Stimulated activated CD8-positive, alpha-beta memory T cell treated with anti-CD3 and anti-CD28 coated beads, Interleukin-4, amount 100 ng/mL, for 48 hours (primary cell): Measurements from ENCODE around the gene TDRD9.

Experiments
- DNase-seq: peaks from one replicate; pipeline ENCODE4 v3.0.0-alpha.2; 2020

Gene TDRD9

DNA sequence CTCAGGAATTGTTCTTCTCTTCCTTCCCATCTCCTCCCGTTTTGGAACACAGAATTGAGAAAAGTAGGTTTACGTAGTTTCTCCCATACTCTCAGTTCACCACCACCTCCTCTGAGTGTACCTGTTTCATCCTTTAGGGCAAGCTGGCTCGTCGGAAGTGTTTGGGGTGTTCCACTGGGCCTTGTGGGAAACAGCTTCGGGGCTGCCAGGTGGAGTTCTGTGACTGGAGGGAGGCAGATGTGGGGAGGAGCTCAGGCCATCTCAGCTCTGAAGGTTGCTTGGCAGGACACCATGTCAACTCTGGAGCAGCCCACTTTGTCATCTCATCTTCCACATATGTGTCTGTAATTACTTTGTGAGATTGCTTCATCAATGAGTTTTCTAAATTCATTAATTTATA is 67.6 kb downstream of the TDRD9 start:
- no peak for DNase-seq

- no peak for DNase-seq
Measured at GRCh38 chr14:103997391-103997790, 69.1 kb downstream of the TDRD9 start.

DNA sequence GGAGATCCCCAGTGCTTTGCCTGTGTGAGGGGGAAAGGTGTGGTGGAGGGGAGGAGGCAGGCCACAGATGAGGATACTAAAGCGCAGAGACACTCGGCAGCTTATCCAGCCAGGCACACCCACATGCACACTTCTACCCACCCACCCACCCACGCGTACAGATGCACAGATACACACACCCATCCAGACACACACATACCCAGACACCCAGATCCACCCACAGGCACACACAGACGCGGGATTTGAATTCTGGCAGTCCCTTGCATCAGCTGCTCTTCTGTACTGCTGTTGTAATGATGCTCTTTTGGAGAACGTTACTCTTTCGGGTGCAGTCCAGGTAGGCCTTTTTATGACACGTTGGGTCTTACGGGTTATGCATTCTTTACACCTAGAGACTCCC is 69.8 kb downstream of the TDRD9 start:
- DNase-seq = no peak

- no peak for DNase-seq
Measured at GRCh38 chr14:103999795-104000440, 71.7 kb downstream of the TDRD9 start.

GRCh38 chr14:104001003-104001402 is 72.7 kb downstream of the TDRD9 start:
- peak; percentile 39 for DNase-seq

DNA sequence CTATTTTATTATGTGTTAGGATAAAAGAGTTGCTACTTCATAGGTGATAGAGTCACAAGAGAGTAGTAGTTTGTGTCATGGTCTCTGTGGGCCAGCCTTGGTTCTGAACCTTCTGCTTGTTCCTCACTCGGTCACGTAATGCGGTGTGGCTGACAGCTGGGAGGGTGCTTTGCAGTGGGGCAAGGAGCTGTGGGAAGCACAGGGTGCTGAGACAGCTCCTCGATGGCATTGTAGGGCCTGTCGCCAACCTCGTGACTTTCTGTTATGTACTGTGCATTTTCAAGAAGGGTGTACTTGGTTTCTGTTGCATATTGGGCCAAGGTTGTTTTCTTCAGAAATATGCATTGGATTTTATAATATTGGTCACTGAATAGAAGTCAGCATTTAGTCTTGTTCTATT is 75.4 kb downstream of the TDRD9 start:
- DNase-seq = no peak

DNA sequence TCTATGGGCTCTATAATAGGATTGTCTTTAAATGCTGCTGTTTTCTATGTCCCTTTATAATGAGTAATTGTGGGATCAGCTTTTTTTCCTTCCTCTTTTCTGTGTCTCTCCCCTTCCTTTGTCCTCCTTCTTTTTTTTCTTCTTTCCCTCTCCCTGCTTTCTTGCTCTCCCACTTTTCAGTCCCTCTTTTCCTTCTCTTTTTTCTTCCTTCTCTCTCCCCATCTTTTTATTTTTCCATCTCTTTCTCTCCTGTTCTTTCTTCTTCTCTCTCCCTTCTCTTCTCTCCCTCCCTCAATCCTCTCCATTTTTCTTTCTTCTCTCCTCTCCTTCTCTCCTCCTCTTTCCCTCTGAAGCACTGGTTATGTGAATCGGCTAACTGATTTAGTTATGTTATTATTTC is 76.6 kb downstream of the TDRD9 start:
- DNase-seq = no peak

- no peak for DNase-seq
Measured at GRCh38 chr14:104005489-104005888, 77.2 kb downstream of the TDRD9 start.

DNA sequence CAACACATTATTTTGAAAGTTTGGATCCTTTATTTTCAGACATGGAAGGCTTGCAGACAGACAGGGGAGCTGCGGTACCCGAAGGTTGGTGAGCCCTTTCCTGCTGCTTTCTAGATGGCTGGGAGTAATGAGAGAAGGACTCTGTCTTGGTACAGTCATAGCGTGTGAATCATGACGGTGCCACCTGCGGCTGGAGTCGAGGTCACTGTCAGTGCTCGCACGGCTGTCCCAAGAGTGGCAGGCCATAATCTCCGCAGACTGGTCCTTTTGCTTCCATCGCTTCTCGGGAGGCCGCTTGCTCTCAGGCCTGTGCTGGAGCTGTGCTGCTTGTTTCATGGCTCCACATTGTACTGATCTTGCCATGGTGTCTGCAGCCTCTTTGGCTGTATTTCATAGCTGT is 78.9 kb downstream of the TDRD9 start:
- DNase-seq = no peak

GRCh38 chr14:104009297-104009696 is 81.0 kb downstream of the TDRD9 start:
- DNase-seq = no peak

GRCh38 chr14:104011824-104012517 is 83.7 kb downstream of the TDRD9 start:
- DNase-seq = no peak

- DNase-seq = no peak
Measured at GRCh38 chr14:104014764-104015163, 86.5 kb downstream of the TDRD9 start.

DNA sequence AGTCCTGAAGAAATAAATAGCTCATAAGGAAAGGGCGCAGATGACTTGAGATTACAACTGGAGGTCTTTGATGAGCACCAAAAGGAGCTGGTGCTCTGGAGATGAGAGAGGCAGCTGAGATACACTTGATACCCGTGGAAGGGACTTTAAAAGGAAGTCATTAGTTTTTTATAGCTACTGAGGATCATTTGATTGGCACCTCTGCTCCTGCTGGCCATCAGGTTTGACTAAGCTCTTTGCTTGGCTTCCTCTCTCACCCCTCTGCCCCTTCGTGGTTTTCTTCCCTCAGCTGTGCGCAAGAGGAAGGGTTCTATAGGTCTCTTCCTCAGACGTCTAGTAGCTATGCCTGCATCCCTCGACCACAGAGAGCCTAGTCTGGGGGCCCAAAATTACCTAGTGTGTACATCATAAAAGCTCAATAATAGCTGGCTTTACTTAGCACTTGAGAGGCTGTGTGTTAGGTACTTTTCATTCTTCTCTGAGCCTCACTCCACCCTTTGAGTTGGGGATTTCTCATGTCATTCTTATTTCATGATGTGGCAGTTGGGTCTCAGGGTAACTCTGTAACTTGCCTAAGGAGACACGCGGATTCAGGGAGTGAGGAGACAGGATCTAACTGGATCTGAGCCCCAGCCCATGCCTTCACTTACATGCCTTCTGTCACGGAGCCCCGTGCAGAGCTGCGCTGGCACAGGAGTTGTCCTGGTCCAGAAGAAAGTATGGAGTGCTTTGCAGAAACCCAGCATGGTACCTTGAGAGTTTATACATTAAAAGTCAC is 88.8 kb downstream of the TDRD9 start:
- DNase-seq = no peak

GRCh38 chr14:104019029-104019428 is 90.8 kb downstream of the TDRD9 start:
- DNase-seq = no peak

- no peak for DNase-seq
Measured at GRCh38 chr14:104019806-104020205, 91.5 kb downstream of the TDRD9 start.

- no peak for DNase-seq
Measured at GRCh38 chr14:104020471-104020870, 92.2 kb downstream of the TDRD9 start.

DNA sequence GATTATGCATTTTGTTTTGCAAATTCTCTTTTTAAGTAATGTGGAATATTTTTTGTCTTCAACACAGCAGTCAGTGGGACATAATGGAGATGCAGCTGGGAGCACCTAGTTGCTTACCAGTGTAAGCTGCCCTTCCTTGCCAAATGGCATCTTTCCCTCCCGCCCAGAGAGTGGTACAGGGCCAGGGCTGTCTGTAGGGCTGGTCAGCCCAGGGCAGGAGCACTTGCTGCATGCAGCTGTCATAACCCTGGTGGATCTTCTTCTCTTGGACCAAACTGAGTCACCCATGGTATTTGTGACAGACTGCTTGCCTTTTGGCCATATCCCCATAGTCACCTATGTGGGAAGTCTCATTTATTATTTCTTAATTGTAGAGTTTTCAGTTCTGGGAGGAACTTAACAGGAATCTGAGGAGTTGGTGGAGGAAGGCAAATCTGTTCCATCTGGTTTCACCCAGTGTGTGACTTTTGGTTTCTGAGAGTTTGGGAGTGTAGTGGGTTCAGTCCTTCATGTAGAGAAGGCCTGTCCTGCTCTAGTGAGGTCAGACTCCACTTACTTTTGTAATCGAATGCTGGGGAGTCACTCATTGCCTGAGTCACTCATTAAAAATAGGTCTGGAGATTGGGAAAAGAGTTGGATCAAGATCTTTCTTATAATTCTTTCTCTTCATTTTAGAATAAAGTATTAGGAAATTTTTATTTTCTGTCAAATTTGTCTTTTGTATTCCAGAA is 95.2 kb downstream of the TDRD9 start:
- no peak for DNase-seq

DNA sequence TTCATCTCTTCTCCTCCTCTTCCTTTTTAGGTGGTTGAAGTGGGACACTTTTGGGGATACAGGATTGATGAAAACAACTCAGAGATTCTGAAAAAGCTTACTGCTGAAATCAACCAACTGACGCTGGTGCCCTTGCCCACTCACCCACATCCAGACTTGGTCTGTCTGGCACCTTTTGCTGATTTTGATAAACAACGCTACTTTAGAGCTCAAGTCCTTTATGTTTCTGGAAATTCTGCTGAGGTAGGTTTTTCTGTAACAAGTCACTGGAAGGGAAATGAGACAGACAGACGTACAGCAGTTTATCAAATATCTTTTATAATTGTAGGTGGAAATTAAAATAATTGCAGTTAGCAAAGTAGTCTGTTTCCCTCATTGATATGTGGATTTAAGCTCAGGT is 97.3 kb downstream of the TDRD9 start:
- no peak for DNase-seq

GRCh38 chr14:104026024-104026423 is 97.8 kb downstream of the TDRD9 start:
- DNase-seq = no peak

DNA sequence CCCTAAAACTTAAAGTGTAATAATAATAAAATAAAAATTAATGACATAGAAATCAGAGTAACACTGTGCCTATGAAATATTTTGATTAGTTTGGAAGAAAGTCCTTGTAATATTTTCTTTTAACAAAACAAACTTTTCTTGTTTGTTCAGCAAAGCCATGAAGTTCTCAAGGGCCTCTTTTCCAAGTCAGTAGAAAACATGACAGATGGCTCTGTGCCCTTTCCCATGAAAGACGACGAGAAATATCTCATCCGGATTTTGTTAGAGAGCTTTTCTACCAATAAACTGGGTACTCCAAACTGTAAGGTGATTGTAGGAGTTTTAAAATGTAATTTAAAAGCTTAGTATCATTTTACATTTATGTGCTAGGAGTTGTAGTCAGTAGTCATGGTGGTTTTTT is 102.7 kb downstream of the TDRD9 start:
- DNase-seq = no peak

DNA sequence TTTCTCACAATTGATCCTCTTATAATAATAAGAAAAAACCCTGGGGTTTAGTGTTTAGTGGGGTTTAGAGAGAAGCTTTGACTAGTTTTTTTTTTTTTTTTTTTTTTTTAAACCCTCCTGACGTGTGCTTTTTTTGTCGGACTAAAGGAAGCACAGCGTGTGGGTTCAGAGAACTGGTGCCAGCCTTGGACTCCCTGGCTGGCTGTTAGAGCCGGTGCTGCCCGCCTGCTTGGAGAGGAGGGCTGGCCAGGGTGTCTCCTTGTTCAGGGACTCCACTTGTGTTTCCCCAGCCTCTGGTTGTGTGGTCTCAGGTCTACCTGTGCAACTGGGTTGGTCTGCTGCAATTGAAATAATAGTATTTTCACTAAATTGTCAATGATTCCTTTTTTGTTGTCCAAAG is 103.1 kb downstream of the TDRD9 start:
- DNase-seq = no peak

- DNase-seq = no peak
Measured at GRCh38 chr14:104034976-104035699, 106.9 kb downstream of the TDRD9 start.

DNA sequence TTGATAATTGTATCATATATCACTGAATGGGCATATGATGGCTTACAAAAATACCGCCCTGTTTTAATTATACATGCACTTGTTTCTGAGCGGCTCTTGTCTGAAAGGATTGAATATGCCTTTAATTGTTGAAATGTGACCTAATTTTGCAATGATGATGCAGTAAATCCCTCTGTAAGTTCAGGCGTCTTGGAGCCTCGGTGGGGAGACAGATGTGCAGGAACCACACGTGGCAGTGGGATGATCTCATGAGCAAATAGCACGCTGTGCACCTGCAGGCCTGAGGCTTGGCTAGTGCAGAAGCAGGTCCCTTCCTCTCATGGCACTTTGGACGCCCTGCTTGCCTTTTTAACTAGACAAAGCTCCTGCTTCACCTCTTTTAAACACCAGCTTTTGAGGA is 108.0 kb downstream of the TDRD9 start:
- no peak for DNase-seq
